ENCODE data around the gene ZBTB43. TPM values are rescaled to one million over a fixed set of nuclear protein-coding genes. Genes with fewer than 3 reads are reported as not detected.

ZBTB43 gene
- total RNA-seq, 4 donors from 2014 or later: 26.9 to 153 (median 35.6) TPM

DNA sequence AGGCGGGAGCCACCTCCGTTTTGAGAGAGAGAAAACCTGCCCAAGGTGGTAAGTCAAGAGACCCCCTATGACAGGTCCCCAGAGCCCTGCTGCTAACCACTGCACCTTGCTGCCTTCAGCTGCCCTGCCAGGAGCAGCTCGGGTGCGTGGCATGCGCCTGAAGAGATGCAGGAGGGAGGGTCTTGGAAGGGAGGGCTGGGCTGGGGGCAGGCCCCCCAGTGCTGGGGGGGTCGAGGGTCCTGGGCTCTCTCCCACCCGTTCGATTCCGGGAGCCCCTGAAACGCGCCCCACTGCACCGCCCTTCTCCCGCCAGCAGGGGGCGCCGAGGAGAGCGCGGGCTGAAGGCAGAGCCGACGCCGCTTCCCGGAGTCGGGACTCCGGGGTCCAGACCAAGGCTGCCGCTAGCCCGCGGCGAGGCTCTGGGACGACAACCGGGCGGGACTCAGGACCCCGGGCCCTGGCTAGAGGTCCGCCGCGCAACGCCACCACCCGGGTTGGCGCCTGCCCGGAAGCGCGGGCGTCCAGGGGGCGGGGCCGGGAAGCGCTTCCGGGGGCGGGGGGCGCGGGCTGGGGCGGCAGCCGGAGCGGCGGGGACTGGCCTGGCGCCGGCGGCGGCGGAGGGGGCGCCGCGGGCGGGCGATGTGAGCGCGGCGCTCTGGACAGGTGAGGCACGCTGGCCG lies 55.4 kb downstream of the ZBTB43 start, which contains the start of gene ZBTB34:
ZBTB34 (plus strand) TSS at position 563 of the 680 bp plus-strand sequence. CDS start 18,761 bp downstream, outside the sequence.
- intact Hi-C loops (cut with DNase I; ENCODE audit: low total_unique reads): no loop called here
- H3K4me3 ChIP-seq (ENCODE audit: low read depth, poor library complexity, severe bottlenecking): peak within 1 kb of the TSS; percentile 53
- TF ChIP-seq POLR2A (IDR thresholded peaks at IDR 0.05) (no peak), CTCF (IDR thresholded peaks at IDR 0.05) (peak in 2 of 3 donors; percentile 92 to 97)
- DNase-seq (ENCODE audit: low spot score in 2 of 2): peak; percentile 38 to 93
- 3 to 4% methylated on average over 5 to 11 of the region's 67 CpGs for WGBS, 2 donors

DNA sequence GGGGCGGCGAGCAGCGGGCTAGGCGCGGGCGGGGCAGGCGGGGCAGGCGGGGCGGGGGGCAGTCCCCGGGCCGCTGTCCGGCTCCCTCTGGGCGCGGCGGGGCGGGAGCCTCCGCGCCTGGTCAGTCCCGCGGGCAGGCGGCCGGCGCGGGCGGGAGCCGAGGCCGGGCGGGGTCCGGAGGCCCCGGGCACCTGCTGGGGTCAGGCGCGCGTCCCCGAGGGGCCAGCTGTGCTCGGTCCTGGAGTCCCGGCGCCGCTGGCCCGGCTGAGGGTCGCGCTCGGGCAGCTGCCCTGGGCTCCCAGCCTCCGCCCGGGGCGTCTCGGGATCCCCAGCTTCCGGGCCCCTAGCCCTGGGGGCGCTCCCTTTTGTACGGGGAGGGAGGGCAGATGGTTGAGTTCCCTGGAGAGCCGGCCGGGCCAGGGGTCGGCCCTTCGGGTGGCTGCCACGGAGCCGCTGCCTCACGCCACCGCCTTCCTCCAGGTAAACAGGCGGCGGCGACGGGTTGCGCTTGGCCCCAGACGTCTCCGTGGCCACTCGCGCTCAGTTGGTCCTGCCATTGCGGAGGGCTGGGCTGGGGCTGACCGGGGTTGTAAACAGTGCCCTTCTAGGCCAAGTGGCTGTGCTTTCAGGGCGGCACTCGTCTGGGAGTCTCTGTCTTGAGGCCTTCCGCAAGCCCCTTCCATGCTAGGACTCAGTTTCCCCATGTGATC lies 56.1 kb downstream of the ZBTB43 start:
- H3K4me3 ChIP-seq (ENCODE audit: low read depth, poor library complexity, severe bottlenecking): peak overlapping the region; percentile 53
- 0 to 1% methylated on average over 9 to 25 of the region's 71 CpGs for WGBS, 2 donors
- intact Hi-C loops (cut with DNase I; ENCODE audit: low total_unique reads): no loop called here
- no peak for DNase-seq (ENCODE audit: low spot score in 2 of 2)
- TF ChIP-seq CTCF (IDR thresholded peaks at IDR 0.05) (no peak), POLR2A (IDR thresholded peaks at IDR 0.05) (no peak)

- TF ChIP-seq CTCF (IDR thresholded peaks at IDR 0.05): no peak
- no peak for TF ChIP-seq POLR2A (IDR thresholded peaks at IDR 0.05)
- no peak for DNase-seq (ENCODE audit: low spot score in 2 of 2)
- WGBS, 2 donors: 9 to 11% methylated on average over 3 of the region's 3 CpGs
- intact Hi-C loops (cut with DNase I; ENCODE audit: low total_unique reads): no loop called here
- no peak overlapping the region for H3K4me3 ChIP-seq (ENCODE audit: low read depth, poor library complexity, severe bottlenecking)
Measured at GRCh38 chr9:126861707-126862103, 56.9 kb downstream of the ZBTB43 start.

GRCh38 chr9:126862104-126862761 lies 57.4 kb downstream of the ZBTB43 start:
- 36 to 38% methylated on average over 11 of the region's 11 CpGs for WGBS, 2 donors
- TF ChIP-seq CTCF (IDR thresholded peaks at IDR 0.05) (no peak), POLR2A (IDR thresholded peaks at IDR 0.05) (no peak)
- no peak for DNase-seq (ENCODE audit: low spot score in 2 of 2)
- H3K4me3 ChIP-seq (ENCODE audit: low read depth, poor library complexity, severe bottlenecking): no peak overlapping the region
- intact Hi-C loops (cut with DNase I; ENCODE audit: low total_unique reads): no loop called here

DNA sequence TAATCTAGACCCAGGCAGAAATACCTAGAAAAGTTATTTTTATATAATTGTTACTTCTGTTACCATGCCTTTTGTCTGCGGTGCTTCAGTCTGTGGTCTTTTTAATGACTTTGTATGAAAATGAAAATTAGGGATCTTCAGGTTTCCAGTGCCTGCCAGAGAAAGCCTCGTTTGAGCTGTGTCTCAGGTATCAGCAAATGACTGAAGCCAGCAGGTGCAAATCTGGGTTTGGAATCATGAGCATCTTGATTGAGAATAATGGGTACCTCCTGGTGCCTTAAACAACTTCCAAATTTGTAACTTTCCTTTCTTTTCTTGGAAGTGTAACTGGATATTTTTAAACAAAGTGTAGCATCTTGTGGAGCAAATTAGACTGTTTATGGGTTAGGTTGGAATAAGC lies 59.9 kb downstream of the ZBTB43 start:
- 61 to 69% methylated on average over 2 of the region's 2 CpGs for WGBS, 2 donors
- intact Hi-C loops (cut with DNase I; ENCODE audit: low total_unique reads): no loop called here
- H3K4me3 ChIP-seq (ENCODE audit: low read depth, poor library complexity, severe bottlenecking): no peak overlapping the region
- TF ChIP-seq CTCF (IDR thresholded peaks at IDR 0.05): no peak
- no peak for DNase-seq (ENCODE audit: low spot score in 2 of 2)
